GM18511 (cell line): ENCODE data around the gene CHGA.

Experiments
- ATAC-seq: cut with Tn5 transposase; IDR thresholded peaks from one replicate; pipeline ENCODE4 v1.9.1; 2021; ENCODE audit warnings: mild to moderate bottlenecking, moderate library complexity; ENCODE audit not compliant: unreplicated experiment

The CHGA gene

GRCh38 chr14:92902726-92903125, 20.2 kb upstream of the CHGA start:
- no peak for ATAC-seq

GRCh38 chr14:92903359-92903758, 19.6 kb upstream of the CHGA start:
- no peak for ATAC-seq

- no peak for ATAC-seq
These were observed 17.3 kb upstream of the CHGA start for GRCh38 chr14:92905667-92906066.

- ATAC-seq, result no peak
These were observed 16.5 kb upstream of the CHGA start for GRCh38 chr14:92906420-92906819.

GRCh38 chr14:92906823-92907222, 16.1 kb upstream of the CHGA start:
- ATAC-seq, result no peak

- no peak for ATAC-seq
These were observed 15.5 kb upstream of the CHGA start for GRCh38 chr14:92907316-92907911.

GRCh38 chr14:92914087-92914656, 8.8 kb upstream of the CHGA start:
- no peak for ATAC-seq

- ATAC-seq, result no peak
These were observed 6.7 kb upstream of the CHGA start for GRCh38 chr14:92916201-92916600.

GRCh38 chr14:92917041-92917940, 5.7 kb upstream of the CHGA start:
- ATAC-seq, result no peak

- ATAC-seq, result no peak
These were observed 5.0 kb upstream of the CHGA start for GRCh38 chr14:92917956-92918355.

GRCh38 chr14:92920001-92920400, 2.9 kb upstream of the CHGA start:
- ATAC-seq, result no peak

GRCh38 chr14:92922155-92922735, 705 bp upstream of the CHGA start:
- no peak for ATAC-seq

- no peak for ATAC-seq
These were observed 774 bp downstream of the CHGA start for GRCh38 chr14:92923744-92924103.

GRCh38 chr14:92924247-92924646, 1.3 kb downstream of the CHGA start:
- ATAC-seq, result no peak

- ATAC-seq, result no peak
These were observed 2.5 kb downstream of the CHGA start for GRCh38 chr14:92925446-92925845.

- ATAC-seq, result no peak
These were observed 3.4 kb downstream of the CHGA start for GRCh38 chr14:92926180-92926845.

- no peak for ATAC-seq
These were observed 4.0 kb downstream of the CHGA start for GRCh38 chr14:92926931-92927330.

GRCh38 chr14:92927349-92928257, 4.7 kb downstream of the CHGA start:
- no peak for ATAC-seq

- ATAC-seq, result no peak
These were observed 5.3 kb downstream of the CHGA start for GRCh38 chr14:92928258-92928629.

- ATAC-seq, result no peak
These were observed 6.2 kb downstream of the CHGA start for GRCh38 chr14:92928961-92929688.
